LoVo (cell line): ENCODE results near the gene KLK8.
A peak's percentile ranks its signal among the peaks of the same experiment; 100 is the strongest.
"Not testable (repeated sequence)": the region's sequence is repeated elsewhere in the genome, so short reads cannot be mapped to it uniquely, and the experiment has no call there.

Source experiments
- DNase-seq: peaks from one replicate; pipeline ENCODE4 v3.0.0-alpha.2; 2016; ENCODE audit warnings: low spot score

Gene KLK8

DNA sequence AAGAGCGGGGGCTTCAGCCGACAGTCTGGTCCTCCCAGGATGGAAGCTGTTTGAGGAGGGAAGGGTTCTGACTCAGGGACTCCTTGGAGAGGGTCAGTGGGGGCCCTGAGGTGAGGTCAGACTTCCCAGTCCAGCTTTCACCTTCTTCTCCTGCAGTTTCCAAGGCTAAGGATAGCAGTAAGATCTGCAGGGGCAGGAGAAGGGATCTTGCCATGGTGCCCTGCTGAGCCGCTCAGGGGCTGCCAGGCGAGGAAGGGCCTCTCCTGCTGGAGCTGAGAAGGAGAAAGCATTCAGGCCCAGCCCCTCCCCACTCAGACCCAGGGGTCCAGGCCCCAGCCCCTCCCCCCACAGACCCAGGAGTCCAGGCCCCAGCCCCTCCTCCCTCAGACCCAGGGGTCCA is 19.2 kb downstream of the KLK8 start:
- DNase-seq = no peak

DNA sequence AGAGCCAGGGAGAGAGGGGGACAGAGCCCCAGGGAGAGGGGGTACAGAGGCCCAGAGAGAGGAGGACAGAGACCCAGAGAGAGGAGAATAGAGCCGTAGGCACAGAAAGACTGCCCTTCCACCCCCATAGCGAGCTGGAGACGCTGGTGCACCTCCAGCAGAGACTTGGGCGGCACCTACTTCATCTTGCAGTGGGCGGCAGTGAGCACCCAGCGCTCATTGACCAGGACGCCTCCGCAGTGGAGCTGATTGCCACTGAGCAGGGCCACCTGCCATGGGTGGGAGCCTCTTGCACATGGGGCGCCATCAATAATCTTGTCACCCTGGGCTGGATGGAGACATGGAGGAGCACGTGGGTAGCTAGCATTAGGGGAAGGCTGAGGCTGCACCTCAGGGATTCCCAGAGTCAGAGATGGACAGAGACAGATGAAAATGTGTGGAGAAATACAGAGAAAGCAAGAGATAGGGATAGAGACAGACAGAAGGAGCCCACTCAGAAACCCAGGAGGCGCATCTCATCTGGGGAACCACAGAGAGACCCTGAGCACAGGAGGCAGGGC is 19.7 kb downstream of the KLK8 start:
- no peak for DNase-seq

DNA sequence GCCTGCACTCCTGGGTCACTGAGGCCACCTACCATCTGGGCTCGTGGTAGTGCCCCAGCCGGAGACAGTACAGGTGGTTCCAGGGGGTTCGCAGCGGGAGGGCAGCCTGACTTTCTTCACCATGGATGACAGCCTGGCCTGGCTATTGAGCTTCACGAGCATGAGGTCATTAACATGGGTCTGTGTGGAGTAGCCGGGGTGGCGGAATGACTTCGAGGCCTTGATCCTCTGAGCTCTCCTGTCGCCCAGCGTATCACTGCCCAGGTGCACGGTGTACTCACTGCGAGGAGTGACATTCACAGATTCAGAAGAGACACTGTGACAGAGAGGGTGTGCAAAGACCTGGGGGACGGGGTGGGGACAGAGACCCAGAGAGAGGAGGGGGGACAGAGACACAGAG is 21.2 kb downstream of the KLK8 start:
- DNase-seq = no peak

DNA sequence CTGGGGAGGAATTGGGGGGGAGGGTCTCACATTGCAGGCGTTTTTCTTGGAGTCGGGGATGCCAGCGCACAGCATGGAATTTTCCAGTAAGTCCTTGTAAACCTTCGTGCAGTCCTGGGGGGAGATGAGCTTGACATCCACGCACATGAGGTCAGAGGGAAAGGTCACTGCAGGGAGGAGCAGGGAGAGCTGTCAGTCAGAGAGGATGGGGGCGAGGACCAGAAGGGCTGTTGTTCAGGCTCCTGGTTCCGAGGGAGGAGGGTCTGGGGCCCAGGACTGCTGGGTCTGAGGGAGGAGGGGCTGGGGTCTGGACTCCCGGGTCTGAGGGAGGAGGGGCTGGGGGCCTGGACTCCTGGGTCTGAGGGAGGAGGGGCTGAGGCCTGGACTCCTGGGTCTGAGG is 21.6 kb downstream of the KLK8 start:
- DNase-seq = no peak

DNA sequence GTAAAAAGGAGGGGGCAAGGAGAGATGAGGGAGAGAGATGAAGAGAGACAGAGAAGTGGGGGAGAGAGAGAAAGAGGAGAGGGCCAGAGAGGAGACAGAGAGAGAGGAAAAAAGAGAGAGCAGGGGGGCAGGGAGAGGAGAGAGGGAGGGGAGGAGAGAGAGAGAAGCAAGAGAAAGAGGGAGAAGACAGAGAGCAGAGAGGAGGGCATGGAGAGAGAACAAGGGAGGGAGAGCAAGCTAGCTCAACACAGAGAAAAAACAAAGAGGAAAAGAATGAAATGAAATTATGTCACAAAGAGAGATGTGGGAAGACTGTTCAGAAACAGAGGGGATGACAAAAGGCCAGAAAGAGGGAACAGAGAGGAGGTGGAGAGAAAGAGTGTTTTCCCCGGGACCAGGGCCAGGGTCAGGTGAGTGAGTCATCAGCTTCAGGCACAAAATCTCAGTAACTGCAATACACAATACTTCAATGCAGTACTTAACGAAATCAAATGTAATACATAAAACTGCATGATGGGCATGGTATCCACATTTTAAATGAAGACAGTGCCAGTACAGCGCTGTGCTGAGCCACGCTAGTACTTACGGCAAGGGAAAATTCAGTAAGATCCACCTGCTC is 22.5 kb downstream of the KLK8 start:
- DNase-seq = no peak

DNA sequence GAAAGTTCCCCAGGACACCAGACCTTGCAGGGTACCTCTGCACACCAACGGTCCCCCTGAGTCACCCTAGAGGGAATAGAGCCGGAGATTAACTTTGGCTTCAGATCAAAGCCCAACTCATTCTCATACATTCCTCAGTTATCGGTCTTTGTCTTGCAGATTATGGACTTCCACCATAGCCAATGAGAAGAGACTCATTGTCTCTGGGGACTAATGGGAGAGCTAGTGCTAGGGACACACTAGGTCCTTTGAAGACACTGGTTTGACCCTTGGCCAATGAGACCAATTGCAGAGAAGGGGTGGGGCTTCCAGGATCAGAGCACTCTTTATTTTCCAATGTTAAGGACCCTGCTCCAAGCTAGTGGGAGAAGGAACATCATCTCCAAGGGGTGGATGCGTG is 23.8 kb downstream of the KLK8 start:
- DNase-seq = no peak

DNA sequence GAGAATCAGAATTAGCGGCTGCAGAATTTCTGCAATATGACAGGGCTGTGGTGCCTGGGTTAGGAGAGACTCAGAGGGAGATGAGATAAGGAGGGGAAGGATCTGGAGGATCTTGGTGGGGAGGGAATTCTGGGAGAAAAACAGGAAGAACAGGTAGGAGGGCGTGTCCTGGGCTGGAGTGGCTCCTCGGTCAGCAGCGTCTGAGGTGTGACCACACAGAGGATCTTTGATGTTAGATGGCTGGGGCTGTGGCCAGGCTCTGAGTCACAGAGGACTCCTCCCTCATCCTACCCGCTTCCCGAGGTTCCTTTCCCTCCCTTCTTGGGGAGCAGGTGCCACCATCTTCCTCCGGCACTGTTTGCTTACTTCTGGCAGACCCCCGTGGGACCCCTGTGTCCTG is 25.6 kb downstream of the KLK8 start:
- DNase-seq = peak; percentile 88

DNA sequence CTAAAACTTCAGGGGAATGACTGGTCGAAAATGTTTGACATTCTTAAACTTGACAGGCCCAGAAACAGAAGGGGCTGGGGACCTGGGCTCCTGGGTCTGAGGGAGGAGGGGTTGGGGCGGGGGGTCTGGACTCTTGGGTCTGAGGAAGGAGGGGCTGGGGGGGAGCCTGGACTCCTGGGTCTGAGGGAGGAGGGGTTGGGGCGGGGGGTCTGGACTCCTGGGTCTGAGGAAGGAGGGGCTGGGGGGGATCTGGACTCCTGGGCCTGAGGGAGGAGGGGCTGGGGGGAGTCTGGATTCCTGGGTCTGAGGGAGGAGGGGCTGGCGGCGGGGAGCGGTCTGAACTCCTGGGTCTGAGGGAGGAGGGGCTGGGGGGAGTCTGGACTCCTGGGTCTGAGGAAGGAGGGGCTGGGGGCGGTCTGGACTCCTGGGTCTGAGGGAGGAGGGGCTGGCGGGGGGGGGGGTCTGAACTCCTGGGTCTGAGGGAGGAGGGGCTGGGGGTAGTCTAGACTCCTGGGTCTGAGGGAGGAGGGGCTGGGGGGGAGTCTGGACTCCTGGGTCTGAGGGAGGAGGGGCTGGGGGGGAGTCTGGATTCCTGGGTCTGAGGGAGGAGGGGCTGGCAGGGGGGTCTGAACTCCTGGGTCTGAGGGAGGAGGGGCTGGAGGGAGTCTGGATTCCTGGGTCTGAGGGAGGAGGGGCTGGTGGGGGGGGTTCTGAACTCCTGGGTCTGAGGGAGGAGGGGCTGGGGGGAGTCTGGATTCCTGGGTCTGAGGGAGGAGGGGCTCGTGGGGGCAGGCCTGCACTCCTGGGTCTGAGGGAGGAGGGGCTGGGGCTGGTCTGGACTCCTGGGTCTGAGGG is 26.5 kb downstream of the KLK8 start:
- DNase-seq = no peak

DNA sequence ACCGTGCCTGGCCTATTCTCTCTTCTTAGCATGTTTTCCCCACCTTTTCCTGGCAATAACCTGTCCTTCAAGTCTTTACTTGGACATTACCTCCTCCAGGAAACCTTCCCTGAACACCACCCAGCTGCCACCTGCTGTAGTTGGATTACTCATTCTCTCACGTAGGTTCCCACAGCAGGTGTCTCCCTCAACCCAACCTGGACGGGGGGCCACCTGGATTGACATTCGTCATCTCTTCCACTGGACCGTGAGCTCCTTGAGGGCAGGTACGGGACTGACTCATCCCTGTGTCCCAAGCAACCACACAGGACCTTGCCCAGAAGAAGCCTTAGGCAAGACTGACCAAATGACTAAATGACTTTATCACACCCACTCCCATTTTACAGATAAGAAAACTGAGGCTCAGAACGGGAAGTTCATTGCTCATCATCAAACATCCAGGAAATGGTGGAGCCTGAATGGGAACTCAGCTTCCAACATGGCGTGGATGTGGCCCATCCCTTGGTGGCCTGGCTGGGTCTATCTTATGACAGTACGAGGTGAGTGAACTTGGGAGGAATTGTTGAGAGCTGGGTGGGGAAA is 28.5 kb downstream of the KLK8 start:
- no peak for DNase-seq

DNA sequence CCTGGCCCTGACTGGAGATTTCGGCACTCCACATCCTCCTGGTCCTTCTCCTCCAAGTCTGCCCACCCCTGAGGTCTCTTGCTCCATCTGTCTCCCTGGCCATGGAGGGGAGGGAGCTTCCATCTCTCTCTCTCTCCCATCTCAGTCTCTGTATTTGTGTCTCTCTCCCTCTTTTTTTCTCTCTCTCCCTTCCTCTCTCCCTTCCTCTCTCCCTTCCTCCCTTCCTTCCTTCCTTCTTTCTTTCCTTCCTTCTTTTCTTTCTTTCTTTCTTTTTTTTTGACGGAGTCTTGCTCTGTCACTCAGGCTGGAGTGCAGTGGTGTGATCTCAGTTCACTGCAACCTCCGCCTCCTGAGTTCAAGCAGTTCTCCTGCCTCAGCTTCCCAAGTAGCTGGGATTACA is 31.6 kb downstream of the KLK8 start:
- not testable (repeated sequence) for DNase-seq

DNA sequence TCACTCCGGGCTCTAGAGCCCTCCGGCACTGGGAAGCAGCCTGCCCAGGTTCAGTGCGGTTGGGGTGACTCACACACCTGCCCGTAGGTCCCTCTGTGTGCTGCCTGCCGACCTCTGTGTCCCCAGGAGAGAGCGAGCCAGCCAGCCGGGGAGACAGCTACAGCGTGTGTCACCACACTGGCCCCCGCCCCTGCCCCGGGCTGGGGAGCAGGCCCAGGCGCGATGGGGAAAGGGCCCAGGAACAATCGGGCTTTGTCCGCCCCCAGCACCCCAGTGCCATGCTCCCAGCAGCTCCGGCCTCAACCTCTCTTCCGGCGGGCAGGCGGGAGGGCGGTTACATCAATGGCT is 32.0 kb downstream of the KLK8 start, which contains the start of gene KLK6:
Gene KLK6 (minus strand): TSS at position 179 of the 348 bp plus-strand sequence. CDS start 1,487 bp downstream, outside the sequence.
- DNase-seq = peak; percentile 29

DNA sequence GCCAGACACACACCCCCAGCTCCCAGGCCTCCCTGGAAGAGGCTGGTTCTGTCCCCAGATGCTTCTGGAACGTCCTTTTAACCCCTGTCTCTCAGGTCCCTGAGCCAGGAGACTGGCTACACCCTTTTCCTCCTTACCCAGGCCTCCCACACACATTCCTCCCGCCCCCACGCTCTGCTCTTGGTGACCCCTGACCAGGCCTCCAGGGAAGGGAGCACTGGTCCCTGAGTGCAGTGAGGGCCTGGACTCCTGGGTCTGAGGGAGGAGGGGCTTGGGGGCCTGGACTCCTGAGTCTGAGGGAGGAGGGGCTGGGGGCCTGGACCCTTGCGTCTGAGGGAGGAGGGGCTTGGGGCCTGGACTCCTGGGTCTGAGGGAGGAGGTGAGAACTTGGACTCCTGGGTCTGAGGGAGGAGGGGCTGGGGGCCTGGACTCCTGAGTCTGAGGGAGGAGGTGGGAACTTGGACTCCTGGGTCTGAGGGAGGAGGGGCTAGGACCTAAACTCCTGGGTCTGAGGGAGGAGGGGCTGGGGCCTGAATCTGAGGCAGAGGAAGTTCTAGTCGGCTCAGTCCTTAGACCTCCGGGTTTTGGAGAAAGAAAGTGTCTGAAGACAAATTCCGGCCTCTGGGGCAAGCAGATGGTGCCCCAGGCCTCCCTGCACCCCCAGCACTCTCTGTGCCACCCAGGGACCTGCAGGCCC is 32.5 kb downstream of the KLK8 start:
- DNase-seq = no peak

DNA sequence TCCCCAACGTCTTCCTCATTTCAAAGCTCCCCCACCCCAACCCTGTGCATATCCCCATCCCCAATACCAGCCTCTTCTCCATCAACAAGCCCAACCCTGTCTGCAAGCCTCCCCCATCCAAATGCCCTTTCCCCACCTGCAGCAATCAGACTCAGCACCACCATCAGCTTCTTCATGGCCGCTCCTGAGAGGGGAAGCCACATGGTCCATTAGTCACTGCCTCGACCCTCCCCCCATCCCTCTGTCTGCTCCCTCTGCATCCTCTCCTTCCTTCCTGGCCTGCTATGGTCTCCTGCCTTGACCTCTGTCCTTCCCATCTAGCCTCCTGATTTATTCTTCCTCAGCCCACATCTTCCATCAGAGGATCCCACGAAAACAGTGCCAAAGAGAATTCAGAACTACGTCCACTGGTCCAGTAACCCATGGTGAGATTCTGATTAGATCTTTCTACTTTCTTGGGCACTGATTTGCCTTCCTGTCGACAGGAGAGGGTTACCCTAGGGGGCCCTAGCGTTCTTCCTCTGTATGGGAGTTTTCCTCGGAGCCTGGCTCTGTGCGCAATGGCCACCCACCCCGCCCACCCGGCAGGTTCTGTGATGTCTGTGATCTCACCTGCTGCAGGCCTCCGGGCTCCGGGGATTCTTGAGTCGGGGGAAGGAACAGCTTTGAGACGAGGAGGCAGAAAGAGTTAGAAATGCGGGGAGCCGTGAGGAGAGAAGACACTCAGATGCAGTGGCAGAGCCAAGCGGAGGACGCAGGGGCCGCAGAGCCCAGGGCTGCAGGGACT is 33.3 kb downstream of the KLK8 start:
- DNase-seq = no peak

DNA sequence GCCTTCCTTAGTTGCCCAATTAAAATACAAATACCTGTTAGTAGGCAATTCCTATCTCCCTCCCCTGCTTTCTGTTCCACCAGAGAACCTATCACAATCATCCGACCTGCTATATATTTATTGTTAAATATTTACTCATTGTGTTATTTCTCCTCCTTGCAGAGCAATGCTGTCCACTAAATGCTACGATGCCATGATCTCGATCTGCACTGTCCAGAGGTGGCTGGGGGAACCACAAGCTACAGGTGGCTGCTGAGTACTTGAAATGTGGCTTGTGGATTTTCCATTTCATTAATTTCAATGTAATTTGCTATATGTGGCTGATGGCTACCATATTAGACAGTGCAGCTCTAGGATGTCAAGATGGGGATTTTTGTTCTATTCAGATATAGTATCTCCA is 37.1 kb downstream of the KLK8 start:
- DNase-seq = no peak

DNA sequence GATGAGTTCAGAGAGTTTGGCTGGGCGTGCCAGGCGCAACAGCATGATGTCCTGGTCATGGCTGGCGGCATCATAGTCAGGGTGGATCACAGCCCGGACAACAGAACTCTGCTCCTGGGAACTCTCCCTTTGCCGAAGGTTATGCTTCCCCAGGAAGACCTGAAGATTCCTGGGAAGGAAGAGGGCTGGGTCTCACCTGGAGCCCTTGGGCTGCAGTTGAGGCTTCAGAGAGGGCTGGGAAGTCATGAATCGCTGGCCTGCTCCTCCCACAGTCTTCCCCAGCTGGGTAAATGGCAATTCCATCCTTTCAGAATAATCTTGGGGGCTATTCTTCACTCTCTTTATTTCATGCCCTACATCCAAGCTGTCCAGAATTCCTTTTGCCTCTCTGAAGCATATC is 38.0 kb downstream of the KLK8 start:
- DNase-seq = no peak

DNA sequence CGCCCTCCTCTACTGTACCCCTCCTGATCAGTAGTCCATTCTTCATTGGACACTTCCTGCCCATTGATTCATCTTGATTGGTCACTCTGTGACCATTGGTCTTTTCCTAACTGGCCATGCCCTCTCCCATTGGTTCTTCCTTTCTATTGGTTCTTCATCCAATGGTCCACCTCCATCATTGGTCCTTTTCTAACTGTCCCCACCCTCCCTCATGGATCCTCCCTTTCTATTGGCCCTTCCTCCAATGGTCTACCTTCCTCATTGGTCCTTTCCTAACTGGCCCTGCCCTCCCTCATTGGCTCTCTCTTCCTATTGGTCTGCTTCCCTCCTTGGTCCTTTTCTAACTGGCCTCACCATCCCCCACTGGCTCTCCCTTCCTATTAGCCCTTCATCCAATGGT is 39.2 kb downstream of the KLK8 start:
- no peak for DNase-seq

DNA sequence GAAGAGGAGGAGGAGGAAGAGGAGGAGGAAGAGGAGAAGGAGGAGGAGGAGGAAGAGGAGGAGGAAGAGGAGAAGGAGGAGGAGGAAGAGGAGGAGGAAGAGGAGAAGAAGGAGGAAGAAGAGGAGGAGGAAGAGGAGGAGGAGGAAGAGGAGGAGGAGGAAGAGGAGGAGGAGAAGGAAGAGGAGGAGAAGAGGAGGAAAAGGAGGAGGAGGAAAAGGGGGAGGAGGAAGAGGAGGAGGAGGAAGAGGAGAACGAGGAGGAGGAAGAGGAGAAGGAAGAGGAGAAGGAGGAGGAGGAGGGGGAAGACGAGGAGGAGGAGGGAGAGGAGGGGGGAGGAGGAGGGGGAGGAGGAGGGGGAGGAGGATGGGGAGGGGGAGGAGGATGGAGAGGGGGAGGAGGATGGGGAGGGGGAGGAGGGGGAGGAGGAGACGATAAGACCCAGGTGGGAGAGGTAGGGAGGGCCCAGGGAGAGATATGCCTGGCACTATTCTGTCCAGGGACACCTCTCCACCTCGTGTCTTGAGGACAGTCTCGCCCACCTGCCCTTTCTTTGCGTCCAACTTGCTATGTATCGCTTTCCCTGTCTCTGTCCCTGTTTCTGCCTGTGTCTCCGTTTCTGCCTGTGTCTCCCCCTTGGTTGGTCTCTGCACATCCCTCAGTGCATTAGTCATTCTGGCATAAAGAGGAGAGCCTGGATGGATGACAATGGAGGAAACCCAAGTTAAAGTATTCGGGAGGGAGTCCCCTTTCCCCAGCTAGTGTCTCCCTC is 41.5 kb downstream of the KLK8 start:
- DNase-seq = no peak

DNA sequence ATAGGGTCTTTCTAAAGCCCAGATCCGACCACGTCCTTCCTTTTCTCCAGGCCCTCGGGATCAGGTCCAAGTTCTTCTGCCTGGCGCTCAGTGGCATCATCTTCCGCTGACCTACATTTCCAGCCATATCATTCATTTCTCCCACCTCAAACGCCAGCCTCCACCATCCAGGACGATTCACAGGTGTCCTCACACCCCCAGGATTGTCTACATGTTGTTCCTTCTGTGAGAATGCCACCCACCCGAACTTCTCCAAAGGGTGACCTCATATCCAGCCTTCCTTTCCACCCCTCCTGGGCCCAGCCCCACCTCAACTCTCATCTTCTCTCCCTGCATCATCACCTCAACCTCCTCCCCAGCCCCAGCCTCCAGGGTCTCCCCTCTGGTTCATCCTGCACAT is 43.8 kb downstream of the KLK8 start:
- DNase-seq = no peak

DNA sequence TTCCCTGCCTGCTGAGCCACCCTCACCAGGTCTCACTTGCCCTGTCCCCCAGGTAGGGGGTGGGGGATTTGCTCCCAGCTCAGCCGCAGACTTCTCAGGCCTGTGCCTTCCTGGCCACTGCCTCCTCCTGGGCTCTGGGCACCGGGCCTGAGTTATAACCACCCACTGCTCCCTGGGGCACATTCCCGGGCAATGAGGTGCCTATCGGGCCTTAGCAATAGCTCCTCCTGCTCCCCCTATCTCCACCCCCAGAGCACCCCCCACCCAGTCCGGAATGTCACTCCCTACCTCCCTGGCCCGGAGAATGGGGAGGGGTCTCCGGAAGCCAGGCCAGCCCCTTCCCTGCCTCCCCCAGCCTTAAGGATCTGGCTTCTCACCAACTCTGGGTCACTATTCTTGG is 48.5 kb downstream of the KLK8 start, which contains the start of gene KLK5:
Gene KLK5 (minus strand): TSS at position 129 of the 400 bp plus-strand sequence. CDS start 381 bp downstream, outside the sequence.
- no peak for DNase-seq

DNA sequence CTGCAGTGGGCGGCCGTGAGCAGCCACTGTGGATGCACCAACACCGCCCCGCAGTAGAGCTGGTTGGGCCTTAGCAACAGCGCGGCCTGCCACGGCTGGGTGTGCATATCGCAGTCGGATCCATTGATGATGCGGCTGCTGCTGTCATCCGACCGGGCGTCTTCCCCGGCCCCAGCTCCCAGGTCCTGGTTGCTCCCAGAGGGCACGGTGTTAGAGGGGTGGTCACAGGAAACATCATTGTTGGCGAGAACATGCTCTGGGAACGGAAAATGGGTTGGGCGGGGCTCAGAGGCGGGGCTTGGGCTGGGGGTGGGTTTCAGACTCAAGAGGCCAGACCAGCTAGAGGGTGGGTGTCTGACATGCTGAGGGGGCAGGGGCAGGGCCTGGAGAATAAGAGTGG is 51.5 kb downstream of the KLK8 start:
- no peak for DNase-seq

DNA sequence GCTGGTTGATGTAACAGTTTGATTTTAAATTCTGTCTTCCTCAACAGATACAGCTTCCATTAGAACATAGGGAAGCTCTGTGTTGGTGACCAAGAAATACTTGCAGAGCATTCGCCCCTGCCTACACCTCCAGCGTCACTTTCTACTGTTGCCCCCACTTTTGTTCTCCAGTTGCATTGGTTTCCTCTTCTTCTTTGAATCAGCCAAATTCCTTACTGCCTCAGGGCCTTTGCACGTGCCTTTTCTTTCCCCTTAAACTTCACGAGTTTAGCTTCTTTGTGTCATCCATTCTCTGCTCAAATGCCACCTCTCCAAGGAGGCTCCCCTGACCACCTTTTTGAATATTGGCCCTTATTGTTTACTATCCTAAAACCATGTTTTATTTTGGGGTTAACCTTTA is 54.3 kb downstream of the KLK8 start:
- DNase-seq = no peak
